Neural crest cell (in vitro differentiated cells): Measurements from ENCODE around the gene FBXL19. TPM values are rescaled to one million over a fixed set of nuclear protein-coding genes. Genes with fewer than 3 reads are reported as not detected.
A peak's percentile ranks its signal among the peaks of the same experiment; 100 is the strongest.

ENCODE experiments used
- DNase-seq: peaks from one replicate; pipeline ENCODE4 v3.0.0; 2021; ENCODE audit warnings: low read depth, mixed read lengths, low spot score
- H3K27ac Mint-ChIP-seq: one replicate; pipeline ENCODE4 v1.8.0; 2021; ENCODE audit warnings: mild to moderate bottlenecking, mixed read lengths; ENCODE audit not compliant: unreplicated experiment
- H3K27me3 Mint-ChIP-seq: 2 replicates; pipeline ENCODE4 v1.8.0; 2021; ENCODE audit warnings: low read depth, mild to moderate bottlenecking, mixed read lengths
- H3K36me3 Mint-ChIP-seq: 2 replicates; pipeline ENCODE4 v1.8.0; 2021; ENCODE audit warnings: low read depth, mild to moderate bottlenecking, mixed read lengths
- H3K4me1 Mint-ChIP-seq: 2 replicates; pipeline ENCODE4 v1.8.0; 2021; ENCODE audit warnings: mixed read lengths
- H3K4me3 Mint-ChIP-seq: one replicate; pipeline ENCODE4 v1.8.0; 2021; ENCODE audit warnings: mild to moderate bottlenecking, mixed read lengths
- H3K9me3 Mint-ChIP-seq: 2 replicates; pipeline ENCODE4 v1.8.0; 2021; ENCODE audit warnings: mixed read lengths
- total RNA-seq: library from RNA; stranded (reverse); gene quantifications from 2 replicates; pipeline ENCODE4 v1.2.1, GENCODE V29; 2021
- TF ChIP-seq, protein P1 (sequence below): fragments of 200-600 bp; sonication (generic); conservative IDR thresholded peaks from 2 replicates; pipeline ENCODE4 v1.5.0; 2021; ENCODE audit warnings: antibody characterized with exemption, mild to moderate bottlenecking

FBXL19 gene
- total RNA-seq, 1 donor from 2014 or later, result 84.7 TPM

DNA sequence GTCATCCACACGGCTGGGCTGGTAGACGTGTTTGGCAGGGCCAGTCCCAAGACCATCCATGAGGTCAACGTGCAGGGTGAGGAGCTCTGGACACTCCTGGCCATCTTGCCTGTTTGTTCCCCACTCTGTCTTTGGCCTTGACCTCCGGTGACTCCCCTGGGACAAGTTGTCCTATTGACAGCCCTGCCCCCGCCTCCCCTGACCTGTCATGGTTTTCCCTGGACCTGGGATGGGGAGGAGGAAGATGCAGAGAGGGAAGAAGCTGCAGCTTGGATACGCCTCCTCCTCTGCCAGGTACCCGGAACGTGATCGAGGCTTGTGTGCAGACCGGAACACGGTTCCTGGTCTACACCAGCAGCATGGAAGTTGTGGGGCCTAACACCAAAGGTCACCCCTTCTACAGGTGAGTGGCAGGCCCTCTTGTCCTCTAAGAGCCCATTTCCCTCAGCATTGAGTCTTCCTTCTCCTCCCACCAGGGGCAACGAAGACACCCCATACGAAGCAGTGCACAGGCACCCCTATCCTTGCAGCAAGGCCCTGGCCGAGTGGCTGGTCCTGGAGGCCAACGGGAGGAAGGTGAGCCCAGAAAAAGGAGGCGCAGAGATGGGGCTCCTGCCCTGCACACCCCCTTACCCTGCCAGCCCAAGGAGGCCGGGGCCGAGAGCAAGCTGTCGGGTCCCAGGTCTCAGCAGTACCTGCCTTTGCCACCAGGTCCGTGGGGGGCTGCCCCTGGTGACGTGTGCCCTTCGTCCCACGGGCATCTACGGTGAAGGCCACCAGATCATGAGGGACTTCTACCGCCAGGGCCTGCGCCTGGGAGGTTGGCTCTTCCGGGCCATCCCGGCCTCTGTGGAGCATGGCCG, 63.0 kb downstream of the FBXL19 start:
- Mint-ChIP-seq H3K27ac (no peak overlapping the region), H3K9me3 (no peaks in the 10 kb centered on the region), H3K36me3 (peaks cover 5% of the 10 kb centered on the region), H3K27me3 (no peaks in the 10 kb centered on the region), H3K4me1 (no peaks in the 10 kb centered on the region), H3K4me3 (peak overlapping the region; percentile 69)
- TF ChIP-seq, protein P1, sequence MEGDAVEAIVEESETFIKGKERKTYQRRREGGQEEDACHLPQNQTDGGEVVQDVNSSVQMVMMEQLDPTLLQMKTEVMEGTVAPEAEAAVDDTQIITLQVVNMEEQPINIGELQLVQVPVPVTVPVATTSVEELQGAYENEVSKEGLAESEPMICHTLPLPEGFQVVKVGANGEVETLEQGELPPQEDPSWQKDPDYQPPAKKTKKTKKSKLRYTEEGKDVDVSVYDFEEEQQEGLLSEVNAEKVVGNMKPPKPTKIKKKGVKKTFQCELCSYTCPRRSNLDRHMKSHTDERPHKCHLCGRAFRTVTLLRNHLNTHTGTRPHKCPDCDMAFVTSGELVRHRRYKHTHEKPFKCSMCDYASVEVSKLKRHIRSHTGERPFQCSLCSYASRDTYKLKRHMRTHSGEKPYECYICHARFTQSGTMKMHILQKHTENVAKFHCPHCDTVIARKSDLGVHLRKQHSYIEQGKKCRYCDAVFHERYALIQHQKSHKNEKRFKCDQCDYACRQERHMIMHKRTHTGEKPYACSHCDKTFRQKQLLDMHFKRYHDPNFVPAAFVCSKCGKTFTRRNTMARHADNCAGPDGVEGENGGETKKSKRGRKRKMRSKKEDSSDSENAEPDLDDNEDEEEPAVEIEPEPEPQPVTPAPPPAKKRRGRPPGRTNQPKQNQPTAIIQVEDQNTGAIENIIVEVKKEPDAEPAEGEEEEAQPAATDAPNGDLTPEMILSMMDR, result no peak
- no peak for DNase-seq

- DNase-seq, result no peak
- no peak overlapping the region for H3K27ac Mint-ChIP-seq
- no peaks in the 10 kb centered on the region for H3K4me1 Mint-ChIP-seq
- no peaks in the 10 kb centered on the region for H3K9me3 Mint-ChIP-seq
- TF ChIP-seq, protein P1, result no peak
- no peak overlapping the region for H3K4me3 Mint-ChIP-seq
- peaks cover 1% of the 10 kb centered on the region for H3K36me3 Mint-ChIP-seq
- H3K27me3 Mint-ChIP-seq, result no peaks in the 10 kb centered on the region
Observed at GRCh38 chr16:30987581-30988190, 64.3 kb downstream of the FBXL19 start.

DNA sequence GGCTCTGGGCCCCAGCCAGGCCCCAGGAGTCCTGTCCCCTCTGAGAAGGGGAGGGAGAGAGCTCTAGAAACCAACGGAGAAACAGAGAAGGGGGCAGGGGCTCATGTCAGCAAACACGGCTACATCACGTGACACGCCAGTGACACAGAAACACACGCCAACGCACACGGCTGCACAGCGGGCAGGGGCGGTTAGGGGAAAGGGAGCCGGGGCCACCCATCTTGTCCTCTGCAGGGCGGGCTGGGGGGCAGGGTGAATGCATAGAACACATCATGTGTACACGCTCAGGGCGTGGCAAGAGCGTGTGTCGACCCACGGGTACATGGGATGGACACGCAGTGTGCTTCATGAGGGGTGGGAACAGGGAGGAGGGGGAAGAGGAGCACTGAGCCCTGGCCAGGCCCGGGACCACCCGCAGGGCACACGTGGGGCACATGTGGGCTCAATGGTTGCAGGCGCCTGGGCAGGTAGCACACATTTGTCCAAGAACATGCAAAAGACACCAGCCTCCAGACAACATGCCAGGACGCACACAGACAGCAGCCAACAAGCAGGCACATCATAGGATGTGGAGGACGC, 66.2 kb downstream of the FBXL19 start:
- Mint-ChIP-seq H3K27me3 (no peaks in the 10 kb centered on the region), H3K27ac (no peak overlapping the region), H3K4me1 (no peaks in the 10 kb centered on the region), H3K9me3 (no peaks in the 10 kb centered on the region), H3K4me3 (no peak overlapping the region), H3K36me3 (no peaks in the 10 kb centered on the region)
- TF ChIP-seq, protein P1, result no peak
- DNase-seq, result no peak

DNA sequence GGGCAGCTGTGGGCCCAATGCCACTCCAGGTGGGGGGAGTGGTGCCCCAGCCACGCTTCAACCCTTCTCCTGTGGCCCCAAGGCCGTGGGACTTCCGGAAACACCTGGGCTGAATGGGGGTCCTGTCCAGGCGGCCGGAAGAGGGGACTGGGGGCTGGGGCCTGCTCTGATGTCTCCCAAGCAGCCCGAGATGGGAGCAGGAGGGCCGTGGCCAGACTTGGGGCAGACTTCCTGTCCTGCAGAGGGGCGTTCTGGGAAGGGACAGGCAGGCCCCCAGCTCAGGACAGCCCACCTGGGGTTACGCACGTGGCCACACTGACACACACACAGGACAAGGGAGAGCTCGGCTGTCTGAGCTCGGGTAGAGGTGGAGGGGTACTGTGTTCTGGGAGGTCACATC, 66.7 kb downstream of the FBXL19 start:
- Mint-ChIP-seq H3K36me3 (no peaks in the 10 kb centered on the region), H3K27ac (no peak overlapping the region), H3K4me1 (no peaks in the 10 kb centered on the region), H3K9me3 (no peaks in the 10 kb centered on the region), H3K4me3 (no peak overlapping the region), H3K27me3 (peaks cover 1% of the 10 kb centered on the region)
- TF ChIP-seq, protein P1, result no peak
- DNase-seq, result no peak

- no peaks in the 10 kb centered on the region for H3K36me3 Mint-ChIP-seq
- TF ChIP-seq, protein P1, result no peak
- no peaks in the 10 kb centered on the region for H3K9me3 Mint-ChIP-seq
- peaks cover 3% of the 10 kb centered on the region for H3K27me3 Mint-ChIP-seq
- H3K4me1 Mint-ChIP-seq, result peaks cover under 1% of the 10 kb centered on the region
- no peak overlapping the region for H3K4me3 Mint-ChIP-seq
- DNase-seq, result no peak
- peak overlapping the region; percentile 27 for H3K27ac Mint-ChIP-seq
Observed at GRCh38 chr16:30991052-30991451, 67.7 kb downstream of the FBXL19 start.
